Cardiac muscle cell (in vitro differentiated cells and primary cell): ENCODE measurements around the gene BHLHE23. TPM values are rescaled to one million over a fixed set of nuclear protein-coding genes. Genes with fewer than 3 reads are reported as not detected.

ENCODE experiments used
- DNase-seq, 2 donors: peaks; one replicate each; pipeline versions ENCODE4 v3.0.0 to v3.0.0-alpha.2; 2010 to 2017; ENCODE audit warnings: low read depth in 1 of 2, low spot score in 1 of 2
- H3K27ac ChIP-seq: fragments of 200-600 bp; sonication (generic); 2 replicates; pipeline ENCODE4 v1.5.1; 2016
- H3K27me3 ChIP-seq: fragments of 200-600 bp; sonication (generic); 2 replicates; pipeline ENCODE4 v1.6.0; 2016; ENCODE audit warnings: control low read depth
- H3K36me3 ChIP-seq: fragments of 200-600 bp; sonication (generic); 2 replicates; pipeline ENCODE4 v1.5.1; 2016; ENCODE audit warnings: control low read depth
- H3K4me1 ChIP-seq: fragments of 200-600 bp; sonication (generic); 2 replicates; pipeline ENCODE4 v1.8.1; 2017; ENCODE audit warnings: low read depth, mild to moderate bottlenecking, mixed run types
- H3K4me3 ChIP-seq: fragments of 200-600 bp; sonication (generic); 2 replicates; pipeline ENCODE4 v1.5.1; 2016; ENCODE audit warnings: mild to moderate bottlenecking
- H3K9me3 ChIP-seq: fragments of 200-600 bp; sonication (generic); 2 replicates; pipeline ENCODE4 v1.5.1; 2017; ENCODE audit warnings: low read depth, mild to moderate bottlenecking, control low read depth
- CTCF ChIP-seq: IDR thresholded peaks from 2 replicates; pipeline ENCODE4 v1.5.1; 2012; ENCODE audit warnings: low read depth, mild to moderate bottlenecking, low read length
- polyA plus RNA-seq: library from polyadenylated mRNA; unstranded; fragments of >200 nt; fragmentation: Nextera tagmentation; extraction: Ambion mirVana; gene quantifications from 2 replicates; pipeline ENCODE4 v1.2.1, GENCODE V29; 2016
- total RNA-seq: library from RNA; depleted of rRNA; stranded (reverse); fragments of >200 nt; gene quantifications from 2 replicates; pipeline ENCODE4 v1.2.3, GENCODE V29; 2016

The BHLHE23 gene
- total and polyA plus RNA-seq, 2 experiments from 2014 or later: not detected

- no peak for TF ChIP-seq CTCF
- Histone ChIP-seq H3K27me3 (peaks cover 50% of the 10 kb centered on the region), H3K4me3 (no peak overlapping the region), H3K36me3 (no peaks in the 10 kb centered on the region), H3K9me3 (no peaks in the 10 kb centered on the region), H3K27ac (no peak overlapping the region), H3K4me1 (no peaks in the 10 kb centered on the region)
- no peak for DNase-seq
These were observed 28.2 kb downstream of the BHLHE23 start for GRCh38 chr20:62978561-62978943.

- H3K27ac ChIP-seq: no peak overlapping the region
- H3K4me3 ChIP-seq: no peak overlapping the region
- no peaks in the 10 kb centered on the region for H3K36me3 ChIP-seq
- no peak for DNase-seq
- TF ChIP-seq CTCF: no peak
- no peaks in the 10 kb centered on the region for H3K4me1 ChIP-seq
- H3K27me3 ChIP-seq: peaks cover 57% of the 10 kb centered on the region
- H3K9me3 ChIP-seq: no peaks in the 10 kb centered on the region
These were observed 28.9 kb downstream of the BHLHE23 start for GRCh38 chr20:62977613-62978560.

- Histone ChIP-seq H3K36me3 (no peaks in the 10 kb centered on the region), H3K4me1 (no peaks in the 10 kb centered on the region), H3K4me3 (no peak overlapping the region), H3K9me3 (no peaks in the 10 kb centered on the region), H3K27ac (no peak overlapping the region), H3K27me3 (peaks cover 62% of the 10 kb centered on the region)
- DNase-seq: no peak
- no peak for TF ChIP-seq CTCF
These were observed 29.9 kb downstream of the BHLHE23 start for GRCh38 chr20:62976886-62977285.

- TF ChIP-seq CTCF: no peak
- Histone ChIP-seq H3K4me1 (no peaks in the 10 kb centered on the region), H3K27me3 (peaks cover 62% of the 10 kb centered on the region)
These were observed 30.8 kb downstream of the BHLHE23 start for GRCh38 chr20:62975812-62976508.

GRCh38 chr20:62975251-62975760 is 31.5 kb downstream of the BHLHE23 start:
- Histone ChIP-seq H3K27me3 (peaks cover 58% of the 10 kb centered on the region), H3K9me3 (no peaks in the 10 kb centered on the region), H3K4me1 (no peaks in the 10 kb centered on the region), H3K27ac (no peak overlapping the region), H3K36me3 (no peaks in the 10 kb centered on the region), H3K4me3 (no peak overlapping the region)
- no peak for DNase-seq
- TF ChIP-seq CTCF: no peak

More at GRCh38 chr20:62975812-62976508, 30.8 kb downstream of the BHLHE23 start:
- Histone ChIP-seq H3K9me3 (no peaks in the 10 kb centered on the region), H3K36me3 (no peaks in the 10 kb centered on the region), H3K27ac (no peak overlapping the region), H3K4me3 (no peak overlapping the region)
- DNase-seq: no peak
